ENCODE results near the gene C4BPA.

C4BPA gene

GRCh38 chr1:207191061-207191460, 87.0 kb downstream of the C4BPA start:
- DNase-seq (ENCODE audit: low read depth, low spot score), result no peak

GRCh38 chr1:207191776-207192175, 87.7 kb downstream of the C4BPA start:
- DNase-seq (ENCODE audit: low read depth, low spot score), result no peak

- DNase-seq (ENCODE audit: low read depth, low spot score), result no peak
Measured at GRCh38 chr1:207194197-207194596, 90.2 kb downstream of the C4BPA start.

All from iPS DF 19.7 (cell line).